Transverse colon (tissue), 4 donors: ENCODE data around the gene AAMP. TPM values are rescaled to one million over a fixed set of nuclear protein-coding genes. Genes with fewer than 3 reads are reported as not detected.

Experiments
- DNase-seq: peaks from one replicate; pipeline ENCODE4 v3.0.0-alpha.2; 2019
- H3K27ac ChIP-seq, 4 donors: fragments of 200-600 bp; sonication (generic); 2 replicates each; pipeline ENCODE4 v1.5.1; 2016 to 2018; ENCODE audit warnings: inconsistent platforms in 4 of 4
- H3K27me3 ChIP-seq: fragments of 200-600 bp; sonication (generic); 2 replicates; pipeline ENCODE4 v1.5.1; 2017; ENCODE audit warnings: inconsistent platforms
- H3K36me3 ChIP-seq, 4 donors: fragments of 200-600 bp; sonication (generic); 2 replicates each; pipeline ENCODE4 v1.5.1; 2017 to 2019; ENCODE audit warnings: inconsistent platforms in 4 of 4
- H3K4me1 ChIP-seq, 4 donors: fragments of 200-600 bp; sonication (generic); 2 replicates each; pipeline ENCODE4 v1.5.1; 2017 to 2020; ENCODE audit warnings: inconsistent platforms in 4 of 4
- H3K4me3 ChIP-seq, 4 donors: fragments of 200-600 bp; sonication (generic); 1 replicate in 1 of 4; 2 replicates in 3 of 4; pipeline versions ENCODE4 v1.5.1 to v1.6.1; 2017 to 2019; ENCODE audit warnings: inconsistent platforms in 4 of 4
- H3K9me3 ChIP-seq, 2 donors: fragments of 200-600 bp; sonication (generic); 2 replicates each; pipeline ENCODE4 v1.5.1; 2017 to 2019; ENCODE audit warnings: inconsistent platforms in 2 of 2
- CTCF ChIP-seq, 5 experiments: fragments of 200-600 bp in 3 of 5; fragments of 450-650 bp in 2 of 5; sonication (generic) in 3 of 5; IDR thresholded peaks; 1 replicate in 2 of 5; 2 replicates in 3 of 5; pipeline ENCODE4 v1.5.1; 2016 to 2017; ENCODE audit warnings: antibody characterized with exemption in 5 of 5, inconsistent platforms in 3 of 5, mild to moderate bottlenecking in 2 of 5, moderate library complexity in 1 of 5
- EP300 ChIP-seq: sonication (generic); formaldehyde crosslinking; IDR thresholded peaks from one replicate; pipeline ENCODE4 v1.6.1; 2017; ENCODE audit warnings: antibody characterized with exemption, low read depth
- POLR2A ChIP-seq: fragments of 450-650 bp; IDR thresholded peaks from one replicate; pipeline ENCODE4 v1.6.1; 2016; ENCODE audit warnings: antibody characterized with exemption, mild to moderate bottlenecking, moderate library complexity
- POLR2AphosphoS5 ChIP-seq, 3 donors: sonication (generic); formaldehyde crosslinking; IDR thresholded peaks; one replicate each; pipeline ENCODE4 v1.6.1; 2016; ENCODE audit warnings: antibody characterized with exemption in 3 of 3
- WGBS, 2 donors: methylation state at CpG; one replicate each; pipeline ENCODE4 v1.1.5; 2018; ENCODE audit warnings: low coverage in 1 of 2; 5-methylcytosine and 5-hydroxymethylcytosine counted together
- in situ Hi-C, 4 donors: fragments of 200-750 bp; cut with MboI; loops; one replicate each; pipeline versions ENCODE4 v1.15.0 to v1.15.1; 2017; ENCODE audit warnings: low sequenced_read_pairs in 3 of 4, low pct_ligation_motif_present in 1 of 4, low pct_unique_long_range_greater_than_20kb in 1 of 4
- intact Hi-C: fragments of 100-400 bp; cut with DNase I; formaldehyde crosslinking; loops from one replicate; pipeline ENCODE4 v1.15.1; 2023; ENCODE audit warnings: low total_unique reads
- total RNA-seq, 4 donors: library from RNA; depleted of rRNA; stranded (reverse); fragments of >200 nt; gene quantifications; one replicate each; pipeline ENCODE4 v1.1.0, GENCODE V29; 2016

Gene AAMP
- total RNA-seq, 4 donors from 2014 or later: 96.9 to 466 (median 174) TPM

- Histone ChIP-seq H3K27me3 (no peaks in the 10 kb centered on the region), H3K27ac (no peak overlapping the region), H3K36me3 (peaks cover 0 to 79% (median 39%) of the 10 kb centered on the region in 4 donors), H3K9me3 (no peaks in the 10 kb centered on the region), H3K4me3 (no peak overlapping the region), H3K4me1 (no peaks in the 10 kb centered on the region)
- DNase-seq: no peak
- in situ Hi-C loops: no loop called here
- 69% methylated on average over 7 of the region's 7 CpGs; no CpG with 5 or more reads in 1 of the 2 donors for WGBS, 2 donors
- TF ChIP-seq POLR2AphosphoS5 (IDR thresholded peaks at IDR 0.05) (no peak), CTCF (IDR thresholded peaks at IDR 0.05) (no peak), POLR2A (no peak), EP300 (no peak)
- intact Hi-C loops: no loop called here
Observed at GRCh38 chr2:218252509-218253231, 17.3 kb downstream of the AAMP start.

- no peaks in the 10 kb centered on the region for H3K27me3 ChIP-seq
- 82 to 94% methylated on average over 13 of the region's 13 CpGs for WGBS, 2 donors
- in situ Hi-C loops: no loop called here
- no peaks in the 10 kb centered on the region for H3K4me1 ChIP-seq
- H3K27ac ChIP-seq: no peak overlapping the region
- H3K9me3 ChIP-seq: no peaks in the 10 kb centered on the region
- no peak overlapping the region for H3K4me3 ChIP-seq
- intact Hi-C loops: no loop called here
- H3K36me3 ChIP-seq: peaks cover 0 to 97% (median 50%) of the 10 kb centered on the region in 4 donors
- no peak for TF ChIP-seq POLR2AphosphoS5 (IDR thresholded peaks at IDR 0.05)
- TF ChIP-seq POLR2A: no peak
- TF ChIP-seq EP300: no peak
- no peak for TF ChIP-seq CTCF (IDR thresholded peaks at IDR 0.05)
- no peak for DNase-seq
Observed at GRCh38 chr2:218249691-218250090, 20.2 kb downstream of the AAMP start.

- in situ Hi-C loops (no loop called here), intact Hi-C loops (no loop called here)
Observed at GRCh38 chr2:218245214-218245613, 24.7 kb downstream of the AAMP start.

GRCh38 chr2:218244665-218245064 is 25.3 kb downstream of the AAMP start:
- peaks cover 0 to 2% (median 0%) of the 10 kb centered on the region in 4 donors for H3K4me1 ChIP-seq
- H3K27ac ChIP-seq: no peak overlapping the region
- WGBS, 2 donors: 97 to 100% methylated on average over 1 to 2 of the region's 2 CpGs
- no peak for DNase-seq
- intact Hi-C loops (no loop called here), in situ Hi-C loops (no loop called here)
- peaks cover 0 to 87% (median 37%) of the 10 kb centered on the region in 4 donors for H3K36me3 ChIP-seq
- H3K9me3 ChIP-seq: no peaks in the 10 kb centered on the region
- TF ChIP-seq CTCF (IDR thresholded peaks at IDR 0.05) (no peak), POLR2A (no peak)
- no peaks in the 10 kb centered on the region for H3K27me3 ChIP-seq
- H3K4me3 ChIP-seq: no peak overlapping the region

More at GRCh38 chr2:218245214-218245613, 24.7 kb downstream of the AAMP start:
- H3K27me3 ChIP-seq: no peaks in the 10 kb centered on the region
- H3K27ac ChIP-seq: no peak overlapping the region
- H3K4me1 ChIP-seq: peaks cover 0 to 2% (median 0%) of the 10 kb centered on the region in 4 donors
- no peak for TF ChIP-seq POLR2A
- no peak for TF ChIP-seq POLR2AphosphoS5 (IDR thresholded peaks at IDR 0.05)
- no peak for TF ChIP-seq EP300
- no peak for TF ChIP-seq CTCF (IDR thresholded peaks at IDR 0.05)
- H3K4me3 ChIP-seq: no peak overlapping the region
- WGBS, 2 donors: 58 to 74% methylated on average over 2 to 5 of the region's 5 CpGs
- H3K36me3 ChIP-seq: peaks cover 0 to 87% (median 39%) of the 10 kb centered on the region in 4 donors
- H3K9me3 ChIP-seq: no peaks in the 10 kb centered on the region
- DNase-seq: no peak
